Lung (tissue), 12 donors: Measurements from ENCODE around the gene CNKSR1. TPM values are rescaled to one million over a fixed set of nuclear protein-coding genes. Genes with fewer than 3 reads are reported as not detected.

Experiments
- ATAC-seq: fragments of 200-7000 bp; cut with Tn5 transposase; one replicate; pipeline ENCODE4 v1.9.1; 2020; ENCODE audit warnings: moderate number of reproducible peaks; ENCODE audit not compliant: insufficient read depth, low FRiP score
- DNase-seq, 3 donors: peaks; one replicate each; pipeline ENCODE4 v3.0.0-alpha.2; 2013 to 2017
- H3K27ac ChIP-seq, 2 donors: one replicate each; pipeline ENCODE4 v1.5.1; 2013; ENCODE audit warnings: mild to moderate bottlenecking in 2 of 2, moderate library complexity in 2 of 2, control low read depth in 1 of 2, inconsistent platforms in 1 of 2, low read depth in 1 of 2, low read length in 1 of 2
- H3K27me3 ChIP-seq, 3 donors: one replicate each; pipeline ENCODE4 v1.5.1; 2013; ENCODE audit warnings: low read length in 2 of 3; ENCODE audit not compliant: control insufficient read depth in 3 of 3, insufficient read depth in 3 of 3
- H3K36me3 ChIP-seq, 4 donors: one replicate each; pipeline ENCODE4 v1.5.1; 2013; ENCODE audit warnings: low read length in 4 of 4, mild to moderate bottlenecking in 1 of 4, moderate library complexity in 1 of 4; ENCODE audit not compliant: control insufficient read depth in 4 of 4, insufficient read depth in 4 of 4
- H3K4me1 ChIP-seq, 5 donors: one replicate each; pipeline ENCODE4 v1.5.1; 2013; ENCODE audit warnings: low read length in 5 of 5, mild to moderate bottlenecking in 2 of 5, moderate library complexity in 1 of 5; ENCODE audit not compliant: control insufficient read depth in 5 of 5, insufficient read depth in 5 of 5
- H3K4me3 ChIP-seq: one replicate; pipeline ENCODE4 v1.5.1; 2013; ENCODE audit warnings: mild to moderate bottlenecking, control low read depth, moderate library complexity
- H3K9ac ChIP-seq, 2 donors: one replicate each; pipeline ENCODE4 v1.5.1; 2013; ENCODE audit warnings: low read length in 2 of 2, control low read depth in 1 of 2; ENCODE audit not compliant: insufficient read depth in 1 of 2
- H3K9me3 ChIP-seq, 4 donors: one replicate each; pipeline ENCODE4 v1.5.1; 2013; ENCODE audit warnings: low read length in 3 of 4, mild to moderate bottlenecking in 1 of 4, moderate library complexity in 1 of 4; ENCODE audit not compliant: control insufficient read depth in 4 of 4, insufficient read depth in 3 of 4
- WGBS, 2 donors: extraction: QIAGEN DNeasy Blood & Tissue Kit; methylation state at CpG; one replicate each; pipeline ENCODE4 v1.1.7; 2013; 5-methylcytosine and 5-hydroxymethylcytosine counted together
- polyA plus RNA-seq, 2 donors: library from polyadenylated mRNA; stranded (reverse); fragments of 200-250 nt; gene quantifications; one replicate each; pipeline ENCODE4 v1.2.1, GENCODE V29; 2013
- total RNA-seq, 2 donors: library from RNA; depleted of rRNA in 1 of 2; stranded (reverse); fragments of >200 nt in 1 of 2; gene quantifications; one replicate each; pipeline ENCODE4 v1.2.1, GENCODE V29; 2014 to 2021
- TF ChIP-seq, protein P1 (sequence below): IDR thresholded peaks from 2 replicates; pipeline ENCODE4 v1.5.1; 2012; ENCODE audit warnings: mild to moderate bottlenecking; ENCODE audit errors: control extremely low read depth, extremely low read depth
- donor health status: control.
- donor health status: control.
- donor health status: Bipolar disorder and iron deficiency.
- donor health status: healthy.
- donor health status: DM: yes; HTN: yes; CAD: no.

Gene CNKSR1
- total and polyA plus RNA-seq, 4 donors, result 10.8 to 34.7 (median 28.3) TPM

DNA sequence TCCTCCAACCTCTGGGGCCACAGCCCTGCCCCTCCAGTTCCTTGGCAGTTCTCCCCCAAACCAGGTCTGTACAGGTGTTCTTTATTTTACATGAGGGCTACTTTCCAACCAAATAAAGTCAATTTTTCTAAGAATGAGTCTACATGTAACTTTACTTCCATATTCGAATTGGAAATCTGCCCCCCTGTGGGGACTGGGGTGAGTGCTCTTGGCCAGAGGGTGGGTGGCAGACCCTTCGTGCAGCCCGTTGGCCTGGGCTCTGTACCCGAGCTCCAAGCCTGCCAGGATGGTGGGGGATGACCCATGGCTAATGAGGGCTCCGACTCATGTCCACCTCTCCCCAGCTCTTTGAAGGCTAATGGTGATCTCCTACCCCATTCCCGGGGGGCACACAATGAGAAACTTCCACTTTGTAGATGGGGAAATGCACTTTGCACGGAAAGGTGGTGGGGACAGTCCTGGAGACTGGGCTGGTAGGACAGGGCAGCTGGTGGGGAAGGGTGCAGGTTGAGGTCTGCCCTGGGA lies 12.5 kb downstream of the CNKSR1 start:
- Histone ChIP-seq H3K36me3 (peaks cover 0 to 4% (median 0%) of the 10 kb centered on the region in 4 donors), H3K4me3 (no peak overlapping the region)

DNA sequence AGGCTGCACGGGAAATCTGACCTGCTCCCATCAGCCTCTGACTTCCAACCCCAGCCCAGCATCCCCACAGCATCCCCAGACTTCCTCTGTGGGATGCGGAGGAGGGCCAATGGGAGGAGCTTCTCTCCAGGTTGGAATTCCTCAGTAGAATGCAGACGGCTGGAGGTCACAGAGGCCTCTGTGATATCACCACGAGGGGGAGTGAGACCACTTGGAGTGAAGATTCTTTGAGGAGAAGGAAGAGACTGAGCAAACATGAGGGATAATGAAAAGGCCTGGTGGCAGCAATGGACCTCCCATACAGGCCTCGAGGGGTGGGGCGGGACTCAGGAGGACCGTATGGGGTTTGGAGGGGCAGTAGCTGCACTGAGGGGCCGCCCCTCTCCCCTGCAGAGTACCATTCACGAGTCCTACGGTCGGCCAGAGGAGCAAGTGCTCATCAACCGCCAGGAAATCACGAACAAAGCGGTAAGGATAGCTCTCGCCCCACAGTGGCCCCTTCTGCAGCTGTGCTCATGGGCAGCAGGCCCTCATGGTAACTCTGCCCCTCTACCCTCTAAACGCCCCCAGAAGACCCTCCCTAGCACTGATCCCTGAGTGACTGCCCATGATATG lies 13.2 kb downstream of the CNKSR1 start, which contains the start of gene CATSPER4:
CATSPER4 (plus strand) TSS at position 230 of the 615 bp plus-strand sequence; CDS start at position 256, 26 bp downstream.
- Histone ChIP-seq H3K27ac (no peak within 1 kb of the TSS), H3K36me3 (peaks cover 0 to 2% (median 0%) of the 10 kb centered on the region in 4 donors), H3K27me3 (no peaks in the 10 kb centered on the region), H3K4me1 (no peaks in the 10 kb centered on the region), H3K9me3 (no peaks in the 10 kb centered on the region), H3K9ac (no peak within 1 kb of the TSS), H3K4me3 (no peak within 1 kb of the TSS)
- DNase-seq, result peak in 1 of 3 donors; percentile 22
- WGBS, 2 donors, result 61 to 69% methylated on average over 16 of the region's 16 CpGs
- TF ChIP-seq, protein P1, sequence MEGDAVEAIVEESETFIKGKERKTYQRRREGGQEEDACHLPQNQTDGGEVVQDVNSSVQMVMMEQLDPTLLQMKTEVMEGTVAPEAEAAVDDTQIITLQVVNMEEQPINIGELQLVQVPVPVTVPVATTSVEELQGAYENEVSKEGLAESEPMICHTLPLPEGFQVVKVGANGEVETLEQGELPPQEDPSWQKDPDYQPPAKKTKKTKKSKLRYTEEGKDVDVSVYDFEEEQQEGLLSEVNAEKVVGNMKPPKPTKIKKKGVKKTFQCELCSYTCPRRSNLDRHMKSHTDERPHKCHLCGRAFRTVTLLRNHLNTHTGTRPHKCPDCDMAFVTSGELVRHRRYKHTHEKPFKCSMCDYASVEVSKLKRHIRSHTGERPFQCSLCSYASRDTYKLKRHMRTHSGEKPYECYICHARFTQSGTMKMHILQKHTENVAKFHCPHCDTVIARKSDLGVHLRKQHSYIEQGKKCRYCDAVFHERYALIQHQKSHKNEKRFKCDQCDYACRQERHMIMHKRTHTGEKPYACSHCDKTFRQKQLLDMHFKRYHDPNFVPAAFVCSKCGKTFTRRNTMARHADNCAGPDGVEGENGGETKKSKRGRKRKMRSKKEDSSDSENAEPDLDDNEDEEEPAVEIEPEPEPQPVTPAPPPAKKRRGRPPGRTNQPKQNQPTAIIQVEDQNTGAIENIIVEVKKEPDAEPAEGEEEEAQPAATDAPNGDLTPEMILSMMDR, result no peak
- ATAC-seq, result no peak

More for the DNA sequence above, 12.5 kb downstream of the CNKSR1 start:
- ATAC-seq (no peak), DNase-seq (no peak)
- Histone ChIP-seq H3K9ac (no peak overlapping the region), H3K27ac (no peak overlapping the region), H3K9me3 (no peaks in the 10 kb centered on the region), H3K4me1 (no peaks in the 10 kb centered on the region), H3K27me3 (no peaks in the 10 kb centered on the region)
- TF ChIP-seq, protein P1, result no peak
- WGBS, 2 donors, result 85 to 91% methylated on average over 7 of the region's 7 CpGs

DNA sequence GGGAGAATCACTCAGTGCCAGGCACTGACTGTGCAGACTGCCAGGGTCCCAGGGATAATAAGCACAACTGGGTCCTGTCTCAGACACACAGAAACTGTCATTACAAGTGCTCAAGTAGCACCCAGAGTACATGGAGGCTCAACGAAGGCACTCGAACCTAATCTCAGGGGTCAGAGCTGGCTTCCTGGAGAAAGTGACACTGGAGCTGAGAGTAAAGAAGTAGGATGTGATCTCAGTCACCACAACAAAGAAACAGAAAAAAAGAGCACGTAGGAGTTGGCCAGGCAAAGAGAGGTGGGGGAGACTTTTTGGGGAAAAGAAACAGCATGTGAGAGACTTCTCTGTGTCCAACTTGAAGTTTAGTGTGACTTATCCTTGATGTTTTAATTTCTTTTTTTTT lies 14.4 kb downstream of the CNKSR1 start:
- no peaks in the 10 kb centered on the region for H3K27me3 ChIP-seq
- no peak overlapping the region for H3K4me3 ChIP-seq
- H3K9me3 ChIP-seq, result no peaks in the 10 kb centered on the region
- H3K36me3 ChIP-seq, result peaks cover 0 to 2% (median 0%) of the 10 kb centered on the region in 4 donors
- H3K27ac ChIP-seq, result no peak overlapping the region
- ATAC-seq (no peak), DNase-seq (no peak)
- no peaks in the 10 kb centered on the region for H3K4me1 ChIP-seq
- H3K9ac ChIP-seq, result no peak overlapping the region
- TF ChIP-seq, protein P1, result no peak
- 29 to 44% methylated on average over 3 of the region's 3 CpGs for WGBS, 2 donors
